Activated CD8-positive, alpha-beta memory T cell treated with anti-CD3 and anti-CD28 coated beads, Interleukin-2, amount 50 U/mL, for 24 hours (primary cell): ENCODE measurements around the gene LBP.
"Not testable (repeated sequence)": the region's sequence is repeated elsewhere in the genome, so short reads cannot be mapped to it uniquely, and the experiment has no call there.

ENCODE experiments used
- DNase-seq: peaks from one replicate; pipeline ENCODE4 v3.0.0-alpha.2; 2020; ENCODE audit errors: extremely low read depth

Gene LBP, protein sequence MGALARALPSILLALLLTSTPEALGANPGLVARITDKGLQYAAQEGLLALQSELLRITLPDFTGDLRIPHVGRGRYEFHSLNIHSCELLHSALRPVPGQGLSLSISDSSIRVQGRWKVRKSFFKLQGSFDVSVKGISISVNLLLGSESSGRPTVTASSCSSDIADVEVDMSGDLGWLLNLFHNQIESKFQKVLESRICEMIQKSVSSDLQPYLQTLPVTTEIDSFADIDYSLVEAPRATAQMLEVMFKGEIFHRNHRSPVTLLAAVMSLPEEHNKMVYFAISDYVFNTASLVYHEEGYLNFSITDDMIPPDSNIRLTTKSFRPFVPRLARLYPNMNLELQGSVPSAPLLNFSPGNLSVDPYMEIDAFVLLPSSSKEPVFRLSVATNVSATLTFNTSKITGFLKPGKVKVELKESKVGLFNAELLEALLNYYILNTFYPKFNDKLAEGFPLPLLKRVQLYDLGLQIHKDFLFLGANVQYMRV

DNA sequence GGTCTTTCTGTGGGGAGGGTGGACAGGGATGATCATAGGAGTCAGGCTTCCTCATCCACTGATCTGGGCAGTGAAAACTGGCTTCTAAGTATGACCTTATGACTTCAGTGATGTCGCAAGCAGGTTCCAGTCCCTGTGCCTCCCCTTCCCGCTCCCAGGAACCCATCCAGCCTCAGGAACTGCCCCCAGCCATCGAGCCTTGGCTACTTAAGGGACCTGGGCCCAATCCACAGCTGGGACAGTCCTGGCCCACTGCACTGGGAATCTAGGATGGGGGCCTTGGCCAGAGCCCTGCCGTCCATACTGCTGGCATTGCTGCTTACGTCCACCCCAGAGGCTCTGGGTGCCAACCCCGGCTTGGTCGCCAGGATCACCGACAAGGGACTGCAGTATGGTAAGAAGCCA lies at the start of gene LBP:
TSS of gene LBP (plus strand) at position 236 of the 405 bp plus-strand sequence. CDS start at position 271, 35 bp downstream.
- no peak for DNase-seq

DNA sequence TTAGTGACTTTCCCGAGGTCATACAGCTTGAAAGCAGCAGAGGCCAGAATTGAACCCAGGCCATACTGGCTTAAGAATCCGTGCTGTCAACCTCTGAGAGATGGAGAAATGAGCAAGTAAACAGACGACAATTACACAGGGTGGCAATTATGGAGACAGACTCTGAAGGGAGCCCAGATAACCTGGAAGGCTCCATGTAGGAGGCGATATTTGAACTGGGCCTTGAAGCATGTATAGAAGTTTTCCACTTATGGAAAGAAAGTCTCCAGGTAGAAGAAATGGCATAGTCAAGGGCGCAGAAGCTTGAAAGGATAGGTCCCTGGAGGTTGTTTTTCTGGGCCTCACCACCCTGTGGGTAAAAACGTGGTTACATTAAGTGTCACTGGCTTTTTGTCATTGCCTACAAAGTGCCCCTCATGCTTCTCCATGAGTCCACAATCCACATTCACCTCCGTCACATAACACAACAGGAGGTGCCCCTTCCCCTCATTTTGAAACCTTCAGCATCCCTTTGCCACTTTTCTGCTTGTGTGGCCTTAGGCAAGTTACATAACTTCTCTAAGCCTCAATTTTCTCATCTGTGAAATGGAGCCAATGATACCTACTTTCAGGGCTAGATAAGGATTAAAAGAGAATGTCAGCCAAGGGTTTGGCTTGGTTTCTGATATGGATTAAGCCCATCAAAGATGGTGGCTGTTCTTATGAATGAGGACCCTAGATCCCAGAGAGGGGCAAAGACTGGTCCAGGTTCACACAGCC lies 48.2 kb upstream of the LBP start:
- no peak for DNase-seq

DNA sequence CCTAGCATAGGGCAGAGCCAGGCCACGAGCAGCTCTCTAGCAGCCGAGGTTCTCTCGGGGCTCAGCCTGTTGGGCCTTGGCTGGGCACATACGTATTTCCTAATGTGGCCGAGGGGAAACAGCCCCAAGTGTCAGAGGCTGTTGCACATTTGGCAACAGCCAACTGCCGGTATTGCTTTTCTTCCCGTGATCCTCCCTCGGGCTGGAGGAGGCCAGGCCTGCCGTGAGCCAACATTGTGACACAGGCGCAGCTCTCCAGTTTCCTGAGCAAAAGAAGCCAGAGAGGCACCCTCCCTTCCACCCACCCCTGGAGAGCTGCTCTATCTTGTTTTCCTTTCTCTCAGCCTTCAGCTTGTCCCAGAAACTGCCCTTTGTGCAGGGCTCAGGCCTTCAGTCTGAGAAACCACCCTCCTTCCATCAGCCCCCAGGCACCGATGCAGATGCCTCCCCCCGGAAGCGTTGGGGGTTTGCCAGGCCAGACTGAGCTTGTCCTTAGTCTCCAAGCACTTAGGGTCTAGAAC lies 47.5 kb upstream of the LBP start:
- no peak for DNase-seq

DNA sequence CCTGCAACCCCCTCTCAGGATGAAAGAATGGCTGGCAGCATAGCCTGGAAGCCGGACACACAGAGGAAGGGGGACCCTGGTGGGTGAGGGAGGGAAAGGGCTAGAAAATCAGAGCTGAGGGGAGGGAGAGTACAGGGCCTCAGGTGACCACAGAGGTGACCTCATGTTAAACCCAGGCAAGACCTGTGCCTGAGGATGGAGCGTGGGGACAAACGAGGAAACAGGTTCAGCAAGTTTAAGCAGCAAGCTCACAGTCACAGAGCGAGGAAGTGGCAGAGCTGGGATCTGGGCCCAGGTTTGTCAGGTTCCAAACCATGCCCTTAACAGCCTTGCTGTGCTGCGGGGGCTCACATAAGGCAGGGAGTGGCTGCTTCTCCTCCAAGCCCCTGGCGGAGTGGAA lies 46.3 kb upstream of the LBP start:
- no peak for DNase-seq

- DNase-seq = no peak
Measured at GRCh38 chr20:38300438-38300837, 45.8 kb upstream of the LBP start.

- DNase-seq = no peak
Measured at GRCh38 chr20:38301309-38301708, 45.0 kb upstream of the LBP start.

- no peak for DNase-seq
Measured at GRCh38 chr20:38302786-38303185, 43.5 kb upstream of the LBP start.

- no peak for DNase-seq
Measured at GRCh38 chr20:38303908-38304379, 42.3 kb upstream of the LBP start, which contains the start of gene BPI. TSS of gene BPI (plus strand) at chr20:38304156. CDS start at chr20:38304224, 68 bp downstream.

GRCh38 chr20:38304845-38305447 lies 41.3 kb upstream of the LBP start:
- DNase-seq = no peak

- no peak for DNase-seq
Measured at GRCh38 chr20:38305541-38305940, 40.7 kb upstream of the LBP start.

DNA sequence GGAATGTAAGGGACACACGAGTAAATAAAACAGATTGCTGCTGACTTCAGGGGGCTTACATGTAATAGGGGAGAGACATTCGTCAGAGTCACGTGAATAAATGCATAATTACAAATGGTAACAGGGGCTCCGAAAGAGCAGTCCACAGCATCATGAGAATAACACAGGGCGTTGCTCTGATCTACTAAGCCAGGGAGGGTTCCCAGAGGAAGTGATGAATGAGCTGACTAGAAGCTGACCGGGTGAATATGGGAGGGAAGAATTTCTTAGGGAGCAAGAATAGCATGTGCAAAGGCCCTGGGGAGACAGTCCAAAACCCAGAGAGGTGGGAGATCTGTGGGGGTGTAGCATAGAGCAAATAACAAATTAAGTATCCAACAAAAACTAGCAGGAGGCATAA lies 39.9 kb upstream of the LBP start:
- DNase-seq = no peak

GRCh38 chr20:38307371-38308046 lies 38.8 kb upstream of the LBP start:
- no peak for DNase-seq

GRCh38 chr20:38308047-38308438 lies 38.2 kb upstream of the LBP start:
- no peak for DNase-seq

DNA sequence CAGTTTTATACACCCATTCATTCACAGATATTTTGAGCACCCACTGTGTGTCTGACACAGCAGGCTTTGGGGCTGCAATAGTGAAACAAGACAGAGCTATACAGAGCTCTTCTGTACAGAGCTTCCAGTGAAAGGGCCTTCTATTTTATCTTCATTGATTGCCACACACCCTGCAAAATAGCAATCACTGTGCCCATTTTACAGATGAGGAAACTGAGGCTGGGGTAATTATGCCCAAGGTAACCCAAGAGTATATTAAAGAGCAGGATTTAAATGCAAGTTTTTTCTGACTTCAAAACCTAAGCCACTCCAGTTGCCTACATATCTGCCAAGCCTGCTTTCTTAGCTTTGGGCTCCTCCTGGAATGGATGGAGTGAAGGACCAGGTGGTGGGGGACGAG lies 37.8 kb upstream of the LBP start:
- no peak for DNase-seq

DNA sequence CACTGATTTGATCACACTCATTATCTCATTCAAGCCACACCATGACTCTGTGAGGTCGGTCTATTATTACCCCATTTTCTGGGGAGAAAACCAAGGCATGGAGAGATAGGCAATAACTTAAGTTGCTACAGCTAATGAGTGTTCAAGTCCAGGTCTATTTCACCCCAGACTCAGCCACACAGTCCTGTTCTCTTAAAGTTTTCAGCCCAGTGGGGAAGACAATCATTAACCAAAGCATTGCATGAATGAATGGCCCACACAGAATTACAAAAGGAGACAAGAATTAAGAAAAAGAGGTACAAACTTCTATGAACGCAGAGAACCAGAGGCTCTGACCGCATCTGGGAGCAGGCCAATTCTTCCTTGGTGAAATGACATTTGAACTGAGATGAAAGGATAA lies 35.2 kb upstream of the LBP start:
- DNase-seq = no peak

DNA sequence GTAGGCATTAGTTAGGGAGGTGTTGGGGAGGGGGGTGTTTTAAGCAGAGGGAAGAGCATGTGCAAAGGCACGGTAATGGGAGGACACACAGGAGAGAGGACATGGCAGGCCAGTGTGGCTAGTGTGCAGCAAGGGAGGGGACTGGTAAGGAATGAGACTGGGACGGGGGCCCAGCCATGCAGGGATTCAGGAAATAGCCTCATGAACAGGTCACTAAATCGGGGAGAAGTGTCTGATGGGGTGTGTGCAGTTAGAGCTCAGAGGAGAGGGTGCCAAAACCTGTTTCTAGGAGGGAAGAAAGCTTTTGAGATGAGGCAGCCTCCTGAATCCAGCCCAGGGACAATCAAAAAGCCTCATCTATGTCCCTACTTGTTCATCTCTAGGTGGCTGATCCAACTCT lies 34.8 kb upstream of the LBP start:
- DNase-seq = no peak

DNA sequence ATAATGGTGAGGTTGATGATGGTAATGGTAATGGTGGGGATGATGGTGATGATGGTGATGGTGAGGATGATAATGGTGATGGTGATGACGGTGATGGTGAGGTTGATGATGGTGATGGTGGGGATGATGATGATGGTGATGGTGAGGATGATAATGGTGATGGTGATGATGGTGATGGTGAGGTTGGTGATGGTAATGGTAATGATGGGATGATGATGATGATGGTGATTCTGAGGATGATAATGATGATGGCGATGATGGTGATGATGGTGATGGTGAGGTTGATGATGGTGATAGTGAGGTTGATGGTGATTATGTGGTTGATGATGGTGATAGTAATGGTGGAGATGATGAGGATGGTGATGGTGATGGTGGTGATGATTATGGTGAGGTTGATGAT lies 32.6 kb upstream of the LBP start:
- no peak for DNase-seq

GRCh38 chr20:38314350-38314749 lies 31.9 kb upstream of the LBP start:
- DNase-seq = not testable (repeated sequence)

DNA sequence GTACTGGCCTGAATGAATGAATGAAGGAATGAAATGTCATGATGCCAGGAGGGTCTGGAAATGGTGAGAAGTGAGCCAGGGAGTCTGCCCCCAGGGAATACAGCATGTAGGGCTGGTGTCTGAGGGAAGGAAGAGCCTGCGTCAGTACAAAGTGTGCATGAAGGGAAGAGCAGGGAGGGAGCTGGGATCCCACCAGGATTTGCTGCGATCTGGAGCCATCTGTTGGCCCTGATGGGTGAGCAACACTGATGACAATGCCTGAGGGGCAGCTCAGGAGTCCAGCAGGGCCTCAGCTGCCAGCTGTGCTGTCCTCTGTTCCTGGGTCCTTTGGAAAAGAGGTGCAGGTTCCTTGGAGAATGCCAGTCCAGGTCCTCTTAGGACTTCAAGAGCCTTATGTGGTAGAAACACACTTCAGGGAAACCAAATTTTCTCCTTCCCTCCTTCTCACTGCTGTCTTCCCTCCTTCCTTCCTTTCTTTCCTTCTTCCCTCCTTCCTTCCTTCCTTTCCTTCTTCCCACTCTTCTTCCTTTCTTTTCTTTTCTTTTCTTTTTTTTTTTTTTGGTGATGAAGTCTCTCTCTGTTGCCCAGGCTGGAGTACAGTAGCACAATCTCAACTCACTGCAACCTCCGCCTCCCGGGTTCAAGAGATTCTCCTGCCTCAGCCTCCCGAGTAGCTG lies 30.9 kb upstream of the LBP start:
- no peak for DNase-seq

- DNase-seq = no peak
Measured at GRCh38 chr20:38316341-38316740, 29.9 kb upstream of the LBP start.

DNA sequence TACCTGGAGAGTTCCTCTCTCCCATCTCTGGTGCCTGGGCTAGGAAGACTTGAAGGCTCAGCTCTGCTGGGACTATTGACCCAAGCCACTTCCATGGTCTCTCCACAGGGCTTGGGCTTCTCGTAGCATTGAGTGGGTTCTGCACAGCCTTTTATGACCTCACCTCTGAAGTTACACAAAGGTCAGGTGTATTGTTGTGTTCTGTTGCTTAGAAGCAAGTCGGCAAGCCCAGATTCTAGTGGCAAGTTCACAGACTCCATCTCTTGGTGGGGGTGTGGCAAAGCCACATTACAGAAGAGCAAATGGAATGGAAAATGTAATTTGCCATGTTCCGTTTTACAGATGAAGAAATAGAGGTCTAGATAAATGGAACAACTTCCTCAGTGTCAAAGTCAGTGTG lies 28.9 kb upstream of the LBP start:
- DNase-seq = no peak
